ENCODE measurements around the gene EDA2R. TPM values are rescaled to one million over a fixed set of nuclear protein-coding genes. Genes with fewer than 3 reads are reported as not detected.

EDA2R gene, protein sequence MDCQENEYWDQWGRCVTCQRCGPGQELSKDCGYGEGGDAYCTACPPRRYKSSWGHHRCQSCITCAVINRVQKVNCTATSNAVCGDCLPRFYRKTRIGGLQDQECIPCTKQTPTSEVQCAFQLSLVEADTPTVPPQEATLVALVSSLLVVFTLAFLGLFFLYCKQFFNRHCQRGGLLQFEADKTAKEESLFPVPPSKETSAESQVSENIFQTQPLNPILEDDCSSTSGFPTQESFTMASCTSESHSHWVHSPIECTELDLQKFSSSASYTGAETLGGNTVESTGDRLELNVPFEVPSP
- total RNA-seq = 1 to 10 TPM; 1.7 to 5.2 (median 3.1) TPM

- Histone ChIP-seq H3K9me3 (no peaks in the 10 kb centered on the region), H3K4me3 (peak within 1 kb of the TSS; percentile 48 to 55 (median 48)), H3K27me3 (no peaks in the 10 kb centered on the region), H3K36me3 (no peaks in the 10 kb centered on the region), H3K4me1 (peaks cover 0 to 5% (median 0%) of the 10 kb centered on the region in 4 donors), H3K27ac (replicated peaks in 1 of 4) (peak within 1 kb of the TSS in 2 of 4 donors; percentile 23 to 39)
- WGBS = 37% methylated on average over 23 of the region's 32 CpGs
- DNase-seq (ENCODE audit: extremely low spot score) = no peak
- intact Hi-C loops (cut with DNase I) = no loop called here
- no peak for TF ChIP-seq POLR2A (IDR thresholded peaks at IDR 0.05; ENCODE audit: low read depth)
- no peak for TF ChIP-seq POLR2AphosphoS5 (IDR thresholded peaks at IDR 0.05)
- TF ChIP-seq CTCF (IDR thresholded peaks at IDR 0.05) = no peak
- TF ChIP-seq EP300 (IDR thresholded peaks at IDR 0.05) = no peak
Measured at GRCh38 chrX:66638591-66639500, at the start of gene EDA2R. Gene EDA2R, minus strand, starts transcription at chrX:66639078. Its CDS starts 23,058 bp downstream, at chrX:66616020.

DNA sequence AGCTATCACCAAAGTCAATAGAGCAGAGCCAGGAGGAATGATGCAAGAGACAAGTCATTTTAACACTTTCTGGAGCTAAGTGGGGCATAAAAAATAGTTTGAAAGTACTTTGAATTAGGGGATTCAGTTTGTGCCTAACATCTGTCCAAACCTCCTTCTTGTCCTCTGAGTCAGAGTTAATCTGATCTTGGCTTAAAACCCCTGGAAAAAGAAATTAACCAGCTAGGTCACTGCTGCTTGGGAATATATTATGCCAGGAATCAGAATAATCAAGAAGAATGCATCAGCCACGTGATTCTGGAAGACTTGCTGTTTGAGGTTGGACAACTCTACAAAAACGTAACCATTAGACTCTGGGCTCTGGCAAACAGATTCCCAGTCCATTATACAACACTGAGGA, 45.3 kb upstream of the EDA2R start:
- no peaks in the 10 kb centered on the region for H3K4me1 ChIP-seq
- no peak for DNase-seq (ENCODE audit: extremely low spot score)
- H3K36me3 ChIP-seq = no peaks in the 10 kb centered on the region
- H3K27me3 ChIP-seq = no peaks in the 10 kb centered on the region
- H3K27ac ChIP-seq (replicated peaks in 1 of 4) = no peak overlapping the region
- no peak for TF ChIP-seq CTCF (IDR thresholded peaks at IDR 0.05)
- TF ChIP-seq POLR2AphosphoS5 (IDR thresholded peaks at IDR 0.05) = no peak
- no peak for TF ChIP-seq POLR2A (IDR thresholded peaks at IDR 0.05; ENCODE audit: low read depth)
- no peak for TF ChIP-seq EP300 (IDR thresholded peaks at IDR 0.05)
- WGBS = 37% methylated on average over 2 of the region's 2 CpGs
- H3K4me3 ChIP-seq = no peak overlapping the region
- intact Hi-C loops (cut with DNase I) = no loop called here
- H3K9me3 ChIP-seq = no peaks in the 10 kb centered on the region

DNA sequence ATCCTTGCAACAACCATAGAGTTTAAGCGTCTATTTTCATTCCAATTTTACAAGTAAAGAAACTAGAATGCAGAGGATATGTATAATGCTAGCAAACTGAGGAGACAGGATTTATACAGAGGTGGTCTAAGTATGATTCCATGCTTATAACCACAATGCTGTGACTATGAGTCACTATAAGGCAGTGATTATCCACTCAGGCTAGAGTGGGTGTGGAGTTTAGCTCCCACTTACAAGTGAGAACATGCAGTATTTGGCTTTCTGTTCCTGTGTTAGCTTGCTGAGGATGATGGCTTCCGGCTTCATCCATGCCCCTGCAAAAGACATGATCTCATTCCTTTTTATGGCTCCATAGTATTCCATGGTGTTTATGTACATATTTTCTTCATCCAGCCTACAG, 41.6 kb upstream of the EDA2R start:
- no peaks in the 10 kb centered on the region for H3K36me3 ChIP-seq
- TF ChIP-seq POLR2AphosphoS5 (IDR thresholded peaks at IDR 0.05) (no peak), CTCF (IDR thresholded peaks at IDR 0.05) (no peak), EP300 (IDR thresholded peaks at IDR 0.05) (no peak), POLR2A (IDR thresholded peaks at IDR 0.05; ENCODE audit: low read depth) (no peak)
- 73% methylated on average over 2 of the region's 2 CpGs for WGBS
- no peak for DNase-seq (ENCODE audit: extremely low spot score)
- H3K27ac ChIP-seq (replicated peaks in 1 of 4) = no peak overlapping the region
- no peaks in the 10 kb centered on the region for H3K27me3 ChIP-seq
- no peaks in the 10 kb centered on the region for H3K4me1 ChIP-seq
- no peaks in the 10 kb centered on the region for H3K9me3 ChIP-seq
- intact Hi-C loops (cut with DNase I) = no loop called here
- H3K4me3 ChIP-seq = no peak overlapping the region

DNA sequence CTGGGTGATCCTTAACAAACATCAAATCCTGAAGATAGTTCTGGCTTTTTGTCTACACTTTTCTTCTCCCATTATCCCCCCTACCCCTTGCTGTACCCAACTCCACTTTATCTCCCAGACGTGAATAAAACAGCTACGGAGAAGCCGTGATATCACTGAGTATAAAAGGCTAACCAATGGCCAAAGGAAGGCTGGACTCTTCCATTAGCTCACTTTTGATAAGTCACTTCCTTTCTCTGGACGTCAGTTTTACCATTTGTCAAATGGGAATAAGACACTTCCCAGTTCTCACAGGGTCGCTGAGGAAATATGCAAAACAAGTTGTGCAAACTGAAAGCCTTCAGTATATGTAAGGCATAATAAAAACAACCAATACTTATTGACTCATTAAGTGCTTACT, 38.6 kb upstream of the EDA2R start:
- DNase-seq (ENCODE audit: extremely low spot score) = no peak
- Histone ChIP-seq H3K36me3 (no peaks in the 10 kb centered on the region), H3K4me3 (no peak overlapping the region), H3K4me1 (no peaks in the 10 kb centered on the region), H3K27ac (replicated peaks in 1 of 4) (no peak overlapping the region), H3K27me3 (no peaks in the 10 kb centered on the region), H3K9me3 (no peaks in the 10 kb centered on the region)
- TF ChIP-seq CTCF (IDR thresholded peaks at IDR 0.05) (no peak), EP300 (IDR thresholded peaks at IDR 0.05) (no peak), POLR2A (IDR thresholded peaks at IDR 0.05; ENCODE audit: low read depth) (no peak), POLR2AphosphoS5 (IDR thresholded peaks at IDR 0.05) (no peak)
- intact Hi-C loops (cut with DNase I) = no loop called here
- 50% methylated on average over 5 of the region's 5 CpGs for WGBS
